H1 (cell line): Measurements from ENCODE around the gene SYCE3. TPM values are rescaled to one million over a fixed set of nuclear protein-coding genes. Genes with fewer than 3 reads are reported as not detected.

Experiments used
- CBX5 ChIP-seq: fragments of 300-800, 300-1000 bp; sonication (generic); IDR thresholded peaks from 2 replicates; pipeline ENCODE4 v1.7.1; 2016; ENCODE audit warnings: antibody characterized with exemption, low read length, low read depth
- CHD7 ChIP-seq: fragments of 300-600 bp; sonication (generic); IDR thresholded peaks from 2 replicates; pipeline ENCODE4 v1.7.1; 2012; ENCODE audit warnings: low read length, moderate library complexity, mild to moderate bottlenecking, inconsistent platforms; ENCODE audit not compliant: insufficient replicate concordance
- HDAC2 ChIP-seq, 2 experiments: fragments of 300-600 bp in 1 of 2; sonication (generic) in 1 of 2; IDR thresholded peaks; 2 replicates each; pipeline ENCODE4 v1.6.1; 2011 to 2012; ENCODE audit warnings: low read depth in 2 of 2, low read length in 2 of 2, mild to moderate bottlenecking in 2 of 2, moderate library complexity in 2 of 2, borderline replicate concordance in 1 of 2, inconsistent platforms in 1 of 2
- KDM1A ChIP-seq: fragments of 200-600, 300-600 bp; sonication (generic); IDR thresholded peaks from 2 replicates; pipeline ENCODE4 v1.7.1; 2016; ENCODE audit warnings: mild to moderate bottlenecking, low read length, borderline replicate concordance
- MAX ChIP-seq: IDR thresholded peaks from 2 replicates; pipeline ENCODE4 v1.6.1; 2012; ENCODE audit warnings: inconsistent platforms
- POLR2A ChIP-seq, 2 experiments: IDR thresholded peaks; 1 replicate in 1 of 2; 2 replicates in 1 of 2; pipeline ENCODE4 v1.6.1; 2011; ENCODE audit warnings: low read depth in 2 of 2, low read length in 2 of 2, mild to moderate bottlenecking in 2 of 2; ENCODE audit errors: control extremely low read depth in 1 of 2
- RBBP5 ChIP-seq: IDR thresholded peaks from 2 replicates; pipeline ENCODE4 v1.7.1; 2012; ENCODE audit warnings: low read depth, mild to moderate bottlenecking, inconsistent platforms, low read length, moderate library complexity, borderline replicate concordance
- RFX5 ChIP-seq: IDR thresholded peaks from 2 replicates; pipeline ENCODE4 v1.6.1; 2011; ENCODE audit warnings: low read depth, low read length, improper control_type of control experiment, borderline replicate concordance
- RXRA ChIP-seq: IDR thresholded peaks from 2 replicates; pipeline ENCODE4 v1.6.1; 2011; ENCODE audit warnings: low read depth, mild to moderate bottlenecking, low read length, moderate library complexity; ENCODE audit not compliant: insufficient read depth
- SP4 ChIP-seq: IDR thresholded peaks from 2 replicates; pipeline ENCODE4 v1.6.1; 2012; ENCODE audit warnings: low read length, inconsistent platforms
- TBP ChIP-seq: IDR thresholded peaks from 2 replicates; pipeline ENCODE4 v1.6.1; 2011; ENCODE audit warnings: low read depth, low read length, improper control_type of control experiment
- TEAD4 ChIP-seq: IDR thresholded peaks from 2 replicates; pipeline ENCODE4 v1.6.1; 2012; ENCODE audit warnings: low read depth, low read length, inconsistent platforms, mixed read lengths
- polyA plus RNA-seq, 7 experiments: library from polyadenylated mRNA; depleted of rRNA in 3 of 7; stranded (reverse) in 5 of 7; unstranded in 2 of 7; fragments of >200 nt in 5 of 7; fragments of 200-250 nt in 2 of 7; gene quantifications; 1 replicate in 5 of 7; 2 replicates in 1 of 7; 4 replicates in 1 of 7; pipeline versions ENCODE4 v1.2.1 to v1.2.3, GENCODE V29; 2011 to 2013; ENCODE audit warnings: missing spikeins in 2 of 7, mixed read lengths in 2 of 7
- total RNA-seq: library from RNA; stranded (reverse); fragmentation: NEBNext Ultra II Directional; extraction: Animal tissue kit (Norgen Biotek cat#: 25700); gene quantifications from 2 replicates; pipeline ENCODE4 v1.2.1, GENCODE V29; 2021

Gene SYCE3
- total and polyA plus RNA-seq, 2 of the 8 experiments (the other 6 are each of a cell fraction or from before 2014, with no cell fraction given) = 1.9 TPM; not detected in 1

GRCh38 chr22:50535113-50535512, 27.6 kb downstream of the SYCE3 start (continued):
- no peak for TF ChIP-seq CHD7
- TF ChIP-seq SP4 = no peak
- TF ChIP-seq MAX = no peak
- no peak for TF ChIP-seq KDM1A
- TF ChIP-seq CBX5 = no peak
- TF ChIP-seq RFX5 = no peak
- TF ChIP-seq HDAC2 (IDR thresholded peaks at IDR 0.05; ENCODE audit: borderline replicate concordance in 1 of 2, low read depth in 2 of 2, low read length in 2 of 2) = no peak
- no peak for TF ChIP-seq POLR2A (IDR thresholded peaks at IDR 0.05; ENCODE audit: control extremely low read depth in 1 of 2, low read depth in 2 of 2, low read length in 2 of 2)
- TF ChIP-seq TEAD4 = no peak
- no peak for TF ChIP-seq RBBP5
- TF ChIP-seq TBP = no peak
- TF ChIP-seq RXRA = no peak
